Adrenal gland (tissue), 12 donors: Measurements from ENCODE around the gene FOXS1. TPM values are rescaled to one million over a fixed set of nuclear protein-coding genes. Genes with fewer than 3 reads are reported as not detected.

ENCODE experiments used
- DNase-seq, 7 donors: peaks; one replicate each; pipeline ENCODE4 v3.0.0-alpha.2; 2019 to 2020
- H3K27ac ChIP-seq, 5 donors: fragments of 200-600 bp; sonication (generic) in 4 of 5; 1 replicate in 3 of 5; 2 replicates in 2 of 5; pipeline versions ENCODE4 v1.5.1 to v1.8.0; 2016 to 2020; ENCODE audit warnings: mild to moderate bottlenecking in 1 of 5
- H3K27me3 ChIP-seq: fragments of 200-600 bp; 2 replicates; pipeline ENCODE4 v1.8.0; 2021
- H3K36me3 ChIP-seq, 2 donors: fragments of 200-600 bp; replicated peaks in 1 of 2; 1 replicate in 1 of 2; 2 replicates in 1 of 2; pipeline versions ENCODE4 v1.5.1 to v1.8.0; 2018 to 2022
- H3K4me1 ChIP-seq, 2 donors: fragments of 200-600 bp; replicated peaks in 1 of 2; 1 replicate in 1 of 2; 2 replicates in 1 of 2; pipeline versions ENCODE4 v1.5.1 to v1.8.0; 2018 to 2021
- H3K4me3 ChIP-seq, 4 donors: fragments of 200-600 bp; sonication (generic) in 3 of 4; one replicate each; pipeline ENCODE4 v1.5.1; 2016 to 2018
- H3K9me3 ChIP-seq, 3 donors: fragments of 200-600 bp; sonication (generic) in 1 of 3; replicated peaks in 1 of 3; 1 replicate in 2 of 3; 2 replicates in 1 of 3; pipeline versions ENCODE4 v1.5.1 to v1.8.0; 2016 to 2021
- POLR2A ChIP-seq, 2 donors: fragments of 450-650 bp; IDR thresholded peaks; one replicate each; pipeline ENCODE4 v1.6.1; 2017; ENCODE audit warnings: antibody characterized with exemption in 2 of 2, mild to moderate bottlenecking in 2 of 2, moderate library complexity in 1 of 2
- WGBS, 4 donors: extraction: QIAGEN DNeasy Blood & Tissue Kit in 2 of 4; methylation state at CpG; one replicate each; pipeline versions ENCODE4 v1.1.5 to v1.1.7; 2013 to 2017; 5-methylcytosine and 5-hydroxymethylcytosine counted together
- intact Hi-C, 2 donors: fragments of 100-400 bp; cut with DNase I; formaldehyde crosslinking; loops; one replicate each; pipeline versions ENCODE4 v1.14.1 to v1.15.0; 2022 to 2023
- polyA plus RNA-seq, 3 donors: library from polyadenylated mRNA; stranded (reverse); fragments of 200-250 nt in 2 of 3; fragments of 350-450 nt in 1 of 3; fragmentation: Illumina TruSeq in 1 of 3; extraction: RNeasy Lipid Tissue Mini Kit (QIAGEN cat#74804) in 1 of 3; gene quantifications; one replicate each; pipeline ENCODE4 v1.2.3, GENCODE V29; 2013 to 2014
- total RNA-seq, 9 donors: library from RNA; depleted of rRNA in 4 of 9; stranded (reverse); fragments of >200 nt in 4 of 9; fragments of 120-200 nt in 1 of 9; fragmentation: NEBNext Ultra II Directional in 1 of 9; extraction: Animal tissue kit (Norgen Biotek cat#: 25700) in 1 of 9; gene quantifications; one replicate each; pipeline versions ENCODE4 v1.1.0 to v1.2.4, GENCODE V29; 2013 to 2023
- TF ChIP-seq, protein P1 (sequence below), 6 experiments: fragments of 450-650 bp in 4 of 6; fragments of 200-600 bp in 2 of 6; sonication (generic) in 1 of 6; IDR thresholded peaks; 1 replicate in 5 of 6; 2 replicates in 1 of 6; pipeline versions ENCODE4 v1.5.1 to v1.8.0; 2016 to 2021; ENCODE audit warnings: antibody characterized with exemption in 6 of 6, mild to moderate bottlenecking in 2 of 6, moderate library complexity in 1 of 6
- donor health status: healthy with polysubstance abuse.
- donor health status: Bipolar disorder and iron deficiency.
- donor health status: DM: yes; HTN: yes; CAD: no.
- donor health status: DM: no; HTN: no; CAD: no.
- donor health status: DM: no; HTN: no; CAD: no.
- donor health status: DM: yes; HTN: yes; CAD: no.

The FOXS1 gene
- total and polyA plus RNA-seq, 12 donors = 0.22 to 6.0 (median 2.0) TPM

DNA sequence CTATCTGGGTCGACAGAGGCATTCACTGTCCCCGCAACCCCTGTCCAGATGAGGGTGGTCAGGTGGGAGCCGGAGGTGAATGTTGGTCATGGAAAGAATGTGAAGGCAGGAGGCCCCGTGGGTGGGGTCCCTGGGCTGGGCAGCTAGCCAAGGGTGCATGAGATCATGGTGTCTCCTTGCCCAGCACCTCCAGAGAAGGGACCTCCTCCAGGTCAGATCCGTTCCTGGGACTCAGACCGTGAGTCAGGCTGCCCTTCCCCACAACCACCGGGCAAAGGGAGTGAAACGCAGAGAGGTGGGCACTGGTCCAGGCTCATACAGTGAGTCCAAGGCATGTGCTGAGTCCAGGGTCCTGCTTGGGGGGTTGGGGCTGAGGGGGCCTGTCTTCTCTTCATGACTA, 3.5 kb downstream of the FOXS1 start:
- no peaks in the 10 kb centered on the region for H3K36me3 ChIP-seq
- no peaks in the 10 kb centered on the region for H3K27me3 ChIP-seq
- H3K4me1 ChIP-seq = peaks cover 0 to 11% of the 10 kb centered on the region in 2 donors
- WGBS, 4 donors = 50 to 65% (median 58%) methylated on average over 2 to 8 of the region's 8 CpGs
- no peaks in the 10 kb centered on the region for H3K9me3 ChIP-seq
- no peak for DNase-seq
- intact Hi-C loops = no loop called here
- no peak overlapping the region for H3K4me3 ChIP-seq
- peak overlapping the region in 3 of 5 donors; percentile 13 to 89 (median 47) for H3K27ac ChIP-seq
- no peak for TF ChIP-seq POLR2A (IDR thresholded peaks at IDR 0.05)
- TF ChIP-seq, protein P1, sequence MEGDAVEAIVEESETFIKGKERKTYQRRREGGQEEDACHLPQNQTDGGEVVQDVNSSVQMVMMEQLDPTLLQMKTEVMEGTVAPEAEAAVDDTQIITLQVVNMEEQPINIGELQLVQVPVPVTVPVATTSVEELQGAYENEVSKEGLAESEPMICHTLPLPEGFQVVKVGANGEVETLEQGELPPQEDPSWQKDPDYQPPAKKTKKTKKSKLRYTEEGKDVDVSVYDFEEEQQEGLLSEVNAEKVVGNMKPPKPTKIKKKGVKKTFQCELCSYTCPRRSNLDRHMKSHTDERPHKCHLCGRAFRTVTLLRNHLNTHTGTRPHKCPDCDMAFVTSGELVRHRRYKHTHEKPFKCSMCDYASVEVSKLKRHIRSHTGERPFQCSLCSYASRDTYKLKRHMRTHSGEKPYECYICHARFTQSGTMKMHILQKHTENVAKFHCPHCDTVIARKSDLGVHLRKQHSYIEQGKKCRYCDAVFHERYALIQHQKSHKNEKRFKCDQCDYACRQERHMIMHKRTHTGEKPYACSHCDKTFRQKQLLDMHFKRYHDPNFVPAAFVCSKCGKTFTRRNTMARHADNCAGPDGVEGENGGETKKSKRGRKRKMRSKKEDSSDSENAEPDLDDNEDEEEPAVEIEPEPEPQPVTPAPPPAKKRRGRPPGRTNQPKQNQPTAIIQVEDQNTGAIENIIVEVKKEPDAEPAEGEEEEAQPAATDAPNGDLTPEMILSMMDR (IDR thresholded peaks at IDR 0.05) = no peak

DNA sequence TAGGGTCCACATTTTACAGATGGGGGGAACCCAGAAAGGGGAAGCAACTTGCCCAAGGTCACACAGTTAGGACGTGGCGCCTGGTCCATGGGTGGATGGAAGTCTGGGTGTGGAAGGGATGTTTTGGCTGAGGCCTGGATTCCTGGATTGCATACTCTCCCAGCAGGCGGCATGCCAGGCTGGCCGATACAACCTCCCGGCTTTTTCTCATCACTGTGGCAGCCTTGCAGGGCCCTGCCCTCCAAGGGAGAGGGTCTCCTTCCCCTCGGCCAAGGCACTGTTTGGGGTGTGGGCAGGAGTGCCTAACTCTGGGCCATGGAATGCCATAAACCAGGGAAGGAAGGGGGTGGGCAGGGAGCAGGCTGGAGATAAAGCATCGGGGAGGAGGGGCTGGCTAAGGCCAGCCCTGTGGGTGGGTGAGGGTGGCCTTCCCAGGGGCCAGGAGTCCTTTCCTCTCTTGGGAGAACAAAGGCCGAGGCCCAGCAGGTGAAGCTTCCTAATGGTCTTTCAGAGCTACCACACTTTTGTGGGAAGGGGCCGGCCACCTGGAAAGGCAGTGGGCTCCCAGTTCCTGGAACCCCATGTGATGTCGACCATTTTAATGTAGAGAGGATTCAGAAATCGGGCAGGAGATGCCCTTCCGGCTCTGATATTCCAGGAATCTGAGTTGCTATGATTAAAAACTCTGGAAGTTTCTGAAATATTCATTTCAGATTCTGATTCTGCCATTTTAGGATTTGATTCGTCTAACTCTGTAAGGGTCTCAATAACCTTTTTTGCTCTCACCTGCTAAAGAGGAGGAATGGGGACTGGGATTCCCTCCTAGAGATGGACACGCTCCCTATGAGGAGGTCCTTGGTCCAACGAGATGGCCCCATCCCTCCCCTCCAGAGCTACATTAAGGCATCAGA, 4.2 kb downstream of the FOXS1 start:
- Histone ChIP-seq H3K4me1 (peaks cover 4 to 18% of the 10 kb centered on the region in 2 donors), H3K36me3 (no peaks in the 10 kb centered on the region), H3K27me3 (no peaks in the 10 kb centered on the region), H3K27ac (peak overlapping the region in 3 of 5 donors; percentile 13 to 89 (median 47)), H3K4me3 (no peak overlapping the region), H3K9me3 (no peaks in the 10 kb centered on the region)
- DNase-seq = no peak
- no peak for TF ChIP-seq POLR2A (IDR thresholded peaks at IDR 0.05)
- TF ChIP-seq, protein P1 (IDR thresholded peaks at IDR 0.05) = no peak
- WGBS, 4 donors = 73 to 79% (median 78%) methylated on average over 11 to 15 of the region's 15 CpGs
- intact Hi-C loops = no loop called here

DNA sequence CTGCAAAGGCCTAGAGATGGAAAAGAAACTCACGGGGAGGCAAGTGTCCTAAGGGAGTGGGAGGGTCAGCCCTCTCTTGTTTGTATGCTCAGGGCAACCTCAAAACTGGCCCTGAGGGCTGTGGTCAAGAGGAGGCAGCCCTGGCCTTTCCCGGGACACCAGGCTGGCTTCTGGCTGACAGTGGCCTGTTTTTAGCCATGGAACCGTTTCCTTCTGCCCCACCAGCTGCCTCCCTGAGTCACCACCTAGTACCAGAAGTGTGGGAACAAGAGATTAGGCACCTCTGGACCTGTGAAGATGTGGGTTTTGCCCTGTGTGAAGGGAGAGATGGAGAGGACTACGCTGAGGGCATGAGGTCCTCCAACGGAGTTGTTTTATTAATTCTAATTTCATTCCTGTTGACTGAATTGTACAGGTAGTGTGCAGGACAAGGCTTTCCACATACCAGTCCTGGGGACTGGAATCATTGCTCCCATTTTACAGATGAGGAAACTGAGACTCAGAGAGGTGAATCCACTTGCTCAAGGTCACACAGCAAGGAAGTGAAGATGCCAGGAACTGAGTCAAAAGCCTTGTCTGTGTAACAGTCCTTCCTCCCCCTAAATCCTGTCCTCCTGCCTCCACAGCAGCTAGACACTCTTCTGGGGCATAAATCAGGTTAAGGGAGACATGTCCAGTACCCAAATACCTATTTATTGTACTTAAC, 5.5 kb downstream of the FOXS1 start:
- H3K4me1 ChIP-seq = peaks cover 8 to 23% of the 10 kb centered on the region in 2 donors
- no peaks in the 10 kb centered on the region for H3K9me3 ChIP-seq
- H3K36me3 ChIP-seq = no peaks in the 10 kb centered on the region
- 62 to 76% (median 72%) methylated on average over 4 to 5 of the region's 5 CpGs for WGBS, 4 donors
- H3K27ac ChIP-seq = no peak overlapping the region
- TF ChIP-seq, protein P1 (IDR thresholded peaks at IDR 0.05) = no peak
- no peak for TF ChIP-seq POLR2A (IDR thresholded peaks at IDR 0.05)
- no peak for DNase-seq
- no peaks in the 10 kb centered on the region for H3K27me3 ChIP-seq
- intact Hi-C loops = no loop called here
- no peak overlapping the region for H3K4me3 ChIP-seq

DNA sequence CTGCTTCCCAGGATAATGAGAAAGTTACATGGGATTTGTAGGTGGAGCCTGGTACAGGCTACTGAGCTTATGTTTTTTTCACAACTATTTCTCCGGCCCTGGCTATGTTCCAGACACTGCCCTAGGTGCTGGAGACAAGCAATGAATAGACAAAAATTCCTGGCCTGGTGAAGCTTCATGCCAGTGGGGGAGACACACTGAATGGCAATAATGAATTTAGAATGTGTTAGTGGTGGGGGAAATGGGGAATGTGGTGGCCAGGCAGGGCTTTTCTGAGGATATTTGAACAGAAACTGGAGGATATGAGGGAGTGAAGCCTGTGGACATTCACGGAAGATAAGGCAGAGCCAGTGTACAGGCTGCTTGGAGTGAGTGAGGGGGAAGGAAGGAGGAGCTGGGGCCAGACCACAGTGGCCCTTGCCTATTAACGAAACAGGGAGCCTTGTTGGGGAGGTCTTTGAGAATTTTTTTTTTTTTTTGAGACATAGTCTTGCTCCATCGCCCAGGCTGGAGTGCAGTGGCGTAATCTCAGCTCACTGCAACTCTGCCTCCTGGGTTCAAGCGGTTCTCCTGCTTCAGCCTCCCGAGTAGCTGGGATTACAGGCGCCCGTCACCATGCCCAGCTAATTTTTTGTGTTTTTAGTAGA, 6.6 kb downstream of the FOXS1 start:
- H3K36me3 ChIP-seq = no peaks in the 10 kb centered on the region
- H3K4me3 ChIP-seq = no peak overlapping the region
- peaks cover 8 to 23% of the 10 kb centered on the region in 2 donors for H3K4me1 ChIP-seq
- no peaks in the 10 kb centered on the region for H3K9me3 ChIP-seq
- intact Hi-C loops = no loop called here
- DNase-seq = peak in 1 of 7 donors; percentile 31
- TF ChIP-seq, protein P1 (IDR thresholded peaks at IDR 0.05) = no peak
- TF ChIP-seq POLR2A (IDR thresholded peaks at IDR 0.05) = no peak
- WGBS, 4 donors = 75 to 82% (median 77%) methylated on average over 9 of the region's 9 CpGs
- H3K27ac ChIP-seq = peak overlapping the region in 1 of 5 donors; percentile 50
- H3K27me3 ChIP-seq = no peaks in the 10 kb centered on the region
